Hematopoietic multipotent progenitor cell treated with erythropoietin and hydrocortisone succinate and interleukin-3 and kit ligand, for 6 days (in vitro differentiated cells): Measurements from ENCODE around the gene WDR37.
"Not testable (repeated sequence)": the region's sequence is repeated elsewhere in the genome, so short reads cannot be mapped to it uniquely, and the experiment has no call there.

ENCODE experiments used
- DNase-seq: peaks from one replicate; pipeline ENCODE4 v3.0.0-alpha.2; 2015

WDR37 gene

GRCh38 chr10:1056326-1057105 is at the start of gene WDR37:
Gene WDR37 (plus strand): TSS chr10:1056385. CDS start chr10:1072156, 15,771 bp downstream.
- DNase-seq, result peak; percentile 90

- no peak for DNase-seq
Measured at GRCh38 chr10:1006573-1006972, 49.6 kb upstream of the WDR37 start.

GRCh38 chr10:1007583-1007982 is 48.6 kb upstream of the WDR37 start:
- no peak for DNase-seq

GRCh38 chr10:1009071-1009494 is 47.1 kb upstream of the WDR37 start:
- DNase-seq, result peak; percentile 82

- DNase-seq, result not testable (repeated sequence)
Measured at GRCh38 chr10:1009947-1010346, 46.2 kb upstream of the WDR37 start.

- DNase-seq, result no peak
Measured at GRCh38 chr10:1010703-1011102, 45.5 kb upstream of the WDR37 start.

- no peak for DNase-seq
Measured at GRCh38 chr10:1011696-1012095, 44.5 kb upstream of the WDR37 start.

GRCh38 chr10:1015688-1016087 is 40.5 kb upstream of the WDR37 start:
- no peak for DNase-seq

GRCh38 chr10:1019362-1019761 is 36.8 kb upstream of the WDR37 start:
- no peak for DNase-seq

GRCh38 chr10:1020460-1020859 is 35.7 kb upstream of the WDR37 start:
- DNase-seq, result no peak

GRCh38 chr10:1020958-1021357 is 35.2 kb upstream of the WDR37 start:
- no peak for DNase-seq

- no peak for DNase-seq
Measured at GRCh38 chr10:1022413-1022812, 33.8 kb upstream of the WDR37 start.

GRCh38 chr10:1024103-1024502 is 32.1 kb upstream of the WDR37 start:
- no peak for DNase-seq

- DNase-seq, result no peak
Measured at GRCh38 chr10:1025683-1026082, 30.5 kb upstream of the WDR37 start, which contains the start of gene IDI2. Gene IDI2 (minus strand): TSS chr10:1025859. CDS start chr10:1024723, 1,136 bp downstream.

- DNase-seq, result no peak
Measured at GRCh38 chr10:1026578-1026977, 29.6 kb upstream of the WDR37 start.

- no peak for DNase-seq
Measured at GRCh38 chr10:1029838-1030237, 26.3 kb upstream of the WDR37 start.

GRCh38 chr10:1033601-1034000 is 22.6 kb upstream of the WDR37 start:
- no peak for DNase-seq

GRCh38 chr10:1034758-1035157 is 21.4 kb upstream of the WDR37 start:
- no peak for DNase-seq

- DNase-seq, result no peak
Measured at GRCh38 chr10:1035201-1035600, 21.0 kb upstream of the WDR37 start.

- DNase-seq, result no peak
Measured at GRCh38 chr10:1036341-1036791, 19.8 kb upstream of the WDR37 start.

GRCh38 chr10:1037098-1037497 is 19.1 kb upstream of the WDR37 start:
- DNase-seq, result no peak

GRCh38 chr10:1038769-1039168 is 17.4 kb upstream of the WDR37 start:
- not testable (repeated sequence) for DNase-seq

GRCh38 chr10:1040133-1040532 is 16.1 kb upstream of the WDR37 start:
- no peak for DNase-seq

- no peak for DNase-seq
Measured at GRCh38 chr10:1041514-1041913, 14.7 kb upstream of the WDR37 start.

GRCh38 chr10:1043532-1043995 is 12.6 kb upstream of the WDR37 start:
- DNase-seq, result peak; percentile 70
